ENCODE data around the gene KCTD1.

KCTD1 gene

GRCh38 chr18:26548415-26549262, at the start of gene KCTD1:
TSS of gene KCTD1 (minus strand) at chr18:26548553. CDS start at chr18:26548536, 17 bp downstream.
- peak in 3 of 4 experiments; percentile 45 to 69 (median 58) for DNase-seq (ENCODE audit: low read depth in 4 of 4, low spot score in 1 of 4)

GRCh38 chr18:26593365-26594320, 45.3 kb upstream of the KCTD1 start:
- DNase-seq (ENCODE audit: low read depth in 4 of 4, low spot score in 1 of 4): no peak

- no peak for DNase-seq (ENCODE audit: low read depth in 4 of 4, low spot score in 1 of 4)
Observed at GRCh38 chr18:26584745-26585144, 36.4 kb upstream of the KCTD1 start.

DNA sequence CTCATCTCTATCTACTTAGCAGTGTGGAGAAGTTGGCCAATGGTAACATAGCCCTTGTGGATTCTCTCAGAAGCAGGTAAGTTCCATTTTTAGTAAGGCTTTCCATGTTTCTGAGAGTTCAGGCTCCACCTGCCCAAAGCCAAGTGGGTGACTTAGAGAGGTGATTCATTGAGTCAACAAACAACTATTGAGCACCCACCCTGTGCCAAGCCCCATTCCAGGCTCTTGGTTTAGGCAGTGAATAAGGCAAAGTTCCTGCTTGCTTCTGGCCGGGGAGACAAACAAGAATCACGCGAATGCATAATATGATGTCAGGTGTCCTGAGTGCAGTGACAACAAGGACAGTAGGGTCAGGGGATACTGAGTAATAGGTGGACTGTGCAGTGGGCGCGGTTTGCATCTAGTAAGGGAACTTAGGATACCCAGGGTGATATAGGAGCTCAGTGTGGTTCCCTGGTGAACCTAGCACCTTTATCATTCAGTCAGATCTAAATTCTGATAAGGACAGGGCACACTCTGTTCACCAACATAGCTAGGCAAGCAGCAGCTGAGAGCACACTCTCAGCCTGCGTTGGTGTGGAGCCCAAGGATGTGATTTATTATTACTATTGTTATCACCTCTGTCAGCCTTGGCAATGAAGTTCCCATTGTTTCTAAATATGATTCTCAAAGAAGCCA, 31.7 kb upstream of the KCTD1 start:
- no peak for DNase-seq (ENCODE audit: low read depth in 4 of 4, low spot score in 1 of 4)

DNA sequence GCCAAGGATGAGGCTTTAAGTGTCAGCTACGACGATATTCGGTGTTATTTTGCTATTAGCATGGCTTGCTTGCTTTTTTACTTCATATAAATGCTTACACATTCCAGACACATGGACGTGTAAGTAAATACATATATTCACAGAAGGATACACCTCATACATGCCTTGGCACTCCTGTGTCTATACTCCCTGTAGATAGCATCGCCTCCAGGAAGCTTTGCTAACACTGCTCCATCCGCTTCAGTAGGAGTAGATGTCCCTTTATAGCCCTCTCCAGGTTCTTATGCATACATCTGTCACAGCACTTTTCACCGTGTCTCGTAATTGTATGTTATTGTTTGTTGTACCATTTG, 27.5 kb upstream of the KCTD1 start:
- DNase-seq (ENCODE audit: low read depth in 4 of 4, low spot score in 1 of 4): no peak

GRCh38 chr18:26574958-26575864, 26.9 kb upstream of the KCTD1 start:
- DNase-seq (ENCODE audit: low read depth in 4 of 4, low spot score in 1 of 4): no peak

DNA sequence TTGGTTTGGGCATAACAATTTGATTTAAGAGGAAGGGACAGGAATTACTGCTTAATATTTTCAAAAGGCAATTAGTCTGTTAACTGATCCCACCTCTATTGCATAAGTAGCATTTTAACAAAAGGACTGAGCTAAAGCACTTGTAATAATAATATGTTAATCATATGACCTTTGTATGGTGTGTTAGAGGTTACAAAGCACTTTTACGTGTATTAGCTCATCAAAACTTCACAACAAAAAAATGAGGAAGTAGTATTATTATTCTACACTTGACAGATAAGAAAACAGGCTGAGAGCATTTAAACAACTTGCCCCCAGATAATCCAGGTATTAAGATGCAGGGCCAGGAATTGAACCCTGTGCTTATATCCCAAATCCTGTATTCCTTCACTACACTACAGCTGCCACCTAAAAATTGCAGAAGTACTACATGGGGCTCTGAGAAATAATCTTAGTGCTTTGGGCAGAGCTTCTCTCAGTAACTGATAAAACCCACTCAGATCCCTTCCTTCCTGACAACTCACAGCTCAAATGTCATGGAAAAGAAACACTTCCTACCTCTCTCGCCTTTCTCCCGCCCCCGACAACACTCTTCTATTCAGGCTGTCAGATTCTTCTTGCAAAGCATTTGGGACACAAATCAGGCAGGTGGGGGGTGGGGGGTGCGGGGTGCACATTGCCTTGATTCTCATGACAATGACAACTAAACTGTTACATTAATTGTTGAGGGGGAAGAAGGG, 20.7 kb upstream of the KCTD1 start:
- DNase-seq (ENCODE audit: low read depth in 4 of 4, low spot score in 1 of 4): no peak

GRCh38 chr18:26568513-26568912, 20.2 kb upstream of the KCTD1 start:
- no peak for DNase-seq (ENCODE audit: low read depth in 4 of 4, low spot score in 1 of 4)

GRCh38 chr18:26566874-26567555, 18.7 kb upstream of the KCTD1 start:
- DNase-seq (ENCODE audit: low read depth in 4 of 4, low spot score in 1 of 4): no peak

DNA sequence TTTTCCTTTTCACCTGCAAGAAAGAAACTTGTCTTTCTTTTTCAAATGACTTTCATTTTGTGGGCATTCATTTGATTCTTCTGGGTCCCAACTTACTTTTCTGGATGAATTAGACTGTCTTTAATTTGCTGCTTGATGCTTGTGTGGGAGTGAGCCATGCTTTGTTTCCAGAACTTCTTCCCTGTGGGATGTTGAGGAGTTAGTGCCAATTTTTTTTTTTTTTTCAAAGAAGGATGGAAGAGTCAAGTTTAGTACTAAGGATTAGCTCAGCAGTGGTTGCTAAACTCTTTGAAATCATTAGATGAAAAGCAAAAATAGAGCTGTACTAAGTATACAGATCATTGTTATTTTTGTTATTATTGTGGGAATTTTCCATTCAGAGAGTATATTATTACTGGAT, 17.2 kb upstream of the KCTD1 start:
- no peak for DNase-seq (ENCODE audit: low read depth in 4 of 4, low spot score in 1 of 4)

DNA sequence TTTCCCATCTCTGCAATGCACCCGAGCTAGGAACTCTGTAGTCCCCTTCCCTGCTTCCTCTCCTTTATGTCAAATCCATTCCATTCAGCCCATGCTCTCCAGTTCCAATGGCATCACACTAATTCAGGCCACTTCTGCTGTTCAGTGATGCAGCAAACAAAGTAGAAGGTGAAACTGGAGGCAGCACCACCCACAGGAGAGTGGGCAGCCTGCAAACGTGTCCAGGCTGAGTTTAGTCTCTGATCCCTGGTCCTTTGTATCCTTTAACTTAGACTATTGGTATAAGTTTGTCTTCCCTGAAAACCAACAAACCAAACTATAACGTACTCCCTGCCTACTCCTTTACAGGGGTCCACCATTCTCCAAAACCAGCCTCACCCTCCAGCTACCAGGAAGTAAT, 14.7 kb upstream of the KCTD1 start:
- DNase-seq (ENCODE audit: low read depth in 4 of 4, low spot score in 1 of 4): no peak

DNA sequence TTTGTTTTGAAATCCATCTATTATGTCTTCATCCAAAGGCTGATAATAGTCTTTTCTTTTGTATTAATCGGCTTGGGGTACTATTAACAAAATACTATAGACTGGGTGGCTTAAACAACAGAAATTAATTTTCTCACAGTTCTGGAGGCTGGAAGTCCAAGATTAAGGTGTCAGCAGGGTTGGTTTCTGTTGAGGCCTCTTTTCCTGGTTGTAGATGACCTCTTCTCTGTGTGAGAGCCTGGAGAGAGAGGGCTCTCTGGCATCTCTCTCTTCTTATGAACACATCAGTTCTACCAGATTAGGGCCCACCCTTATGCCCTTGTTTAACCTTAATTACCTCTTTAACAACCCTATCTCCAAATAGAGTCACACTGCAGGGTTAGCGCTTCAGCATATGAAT, 14.2 kb upstream of the KCTD1 start:
- no peak for DNase-seq (ENCODE audit: low read depth in 4 of 4, low spot score in 1 of 4)

DNA sequence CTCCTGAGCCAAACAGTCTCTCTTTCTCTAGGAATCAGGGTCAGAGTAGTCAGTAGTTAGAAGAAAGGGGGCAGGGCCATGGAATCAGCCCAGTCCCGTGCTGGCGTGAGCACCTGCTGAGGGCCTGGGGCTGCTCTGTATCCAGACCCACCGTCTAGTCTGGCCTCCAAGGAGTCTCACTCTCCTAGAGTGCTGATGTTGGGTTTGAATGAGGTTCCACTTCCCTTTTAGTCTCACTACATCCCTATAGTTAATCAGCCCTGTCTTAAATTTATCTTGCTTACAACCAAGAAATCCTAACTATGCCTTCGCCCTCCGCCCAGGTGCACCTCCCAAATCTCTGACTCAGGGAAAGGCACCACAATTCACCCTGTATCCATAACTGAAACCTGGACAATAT, 13.4 kb upstream of the KCTD1 start:
- DNase-seq (ENCODE audit: low read depth in 4 of 4, low spot score in 1 of 4): no peak

DNA sequence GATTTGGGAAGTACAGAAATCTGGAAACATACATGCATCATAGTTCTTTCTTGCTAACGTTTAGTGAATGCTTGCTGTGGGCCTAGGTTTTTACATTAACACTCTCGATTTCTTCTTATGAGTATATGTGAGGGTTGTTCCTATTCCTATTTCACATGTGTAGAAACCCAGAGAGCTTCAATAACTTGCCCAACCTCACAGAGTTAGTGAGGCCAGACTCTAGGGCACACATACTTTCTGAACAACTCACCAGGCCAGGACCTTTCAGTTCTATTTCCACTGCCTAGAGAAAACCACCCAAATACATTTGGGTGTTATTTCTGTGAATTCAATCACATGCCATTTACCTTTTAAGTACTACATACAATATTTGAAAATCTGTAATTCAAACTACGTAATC, 8.2 kb upstream of the KCTD1 start:
- no peak for DNase-seq (ENCODE audit: low read depth in 4 of 4, low spot score in 1 of 4)

- DNase-seq (ENCODE audit: low read depth in 4 of 4, low spot score in 1 of 4): no peak
Observed at GRCh38 chr18:26555804-26556553, 7.6 kb upstream of the KCTD1 start.

DNA sequence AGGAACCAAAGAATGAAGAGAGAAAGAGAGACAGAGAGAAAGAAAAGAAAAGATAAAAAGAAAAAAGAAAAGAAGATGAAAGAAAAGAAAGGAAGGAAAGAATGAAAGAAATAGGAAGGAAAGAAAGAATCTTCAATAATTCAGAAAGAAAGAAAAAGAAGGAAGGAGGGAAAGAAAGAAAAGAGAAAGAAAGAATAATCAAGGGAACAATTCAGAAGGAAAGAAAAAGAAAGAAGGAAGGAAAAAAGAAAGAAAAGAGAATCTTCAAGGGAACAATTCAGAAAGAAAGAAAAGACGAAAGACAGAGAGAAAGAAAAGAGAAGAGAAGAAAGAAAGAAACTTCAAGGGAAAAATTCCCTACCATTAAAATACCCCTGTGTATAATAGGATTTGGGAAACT, 5.6 kb upstream of the KCTD1 start:
- DNase-seq (ENCODE audit: low read depth in 4 of 4, low spot score in 1 of 4): no peak

DNA sequence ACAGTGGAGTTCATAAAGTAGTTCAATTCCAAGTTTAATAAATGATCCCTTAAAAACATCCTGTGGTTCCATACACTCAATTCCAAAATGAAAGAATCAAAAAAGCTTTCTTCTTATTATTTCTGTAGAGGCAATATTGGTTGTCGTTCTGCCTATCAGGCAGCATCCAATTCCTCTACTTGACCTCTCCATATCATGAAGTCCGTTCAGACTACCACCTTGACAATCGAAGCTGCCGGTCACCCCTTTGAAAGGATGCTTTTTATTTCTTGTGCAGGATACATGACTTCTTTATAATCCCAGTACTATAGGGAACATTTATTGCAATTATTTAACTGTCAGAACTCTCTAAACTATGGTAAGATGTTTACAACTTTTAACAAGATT, 3.3 kb upstream of the KCTD1 start:
- DNase-seq (ENCODE audit: low read depth in 4 of 4, low spot score in 1 of 4): no peak

- no peak for DNase-seq (ENCODE audit: low read depth in 4 of 4, low spot score in 1 of 4)
Observed at GRCh38 chr18:26550998-26551694, 2.8 kb upstream of the KCTD1 start.
